ENCODE data around the gene SYCE1.

DNA sequence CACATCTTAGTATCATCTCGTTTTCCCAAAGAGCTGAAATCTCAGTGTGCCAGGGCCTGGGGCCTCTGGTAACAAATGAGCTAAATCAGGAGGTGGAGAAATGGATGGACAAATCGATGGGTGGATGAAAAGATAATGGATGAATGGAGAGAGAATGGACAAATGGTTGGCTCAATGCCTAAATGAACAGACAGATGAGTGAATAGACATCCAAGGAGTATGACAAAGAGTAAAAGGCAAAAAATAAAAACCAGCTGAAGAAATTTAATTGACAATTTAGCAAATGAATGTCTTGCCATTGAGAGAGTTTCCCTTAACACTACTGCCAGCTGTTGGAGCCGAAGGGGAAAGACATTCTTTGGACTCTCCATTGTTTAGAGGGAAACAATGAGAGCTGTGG is 8.0 kb downstream of the SYCE1 start:
- TF ChIP-seq CTCF (conservative IDR thresholded peaks at IDR 0.05; ENCODE audit: low read length), result no peak
- TF ChIP-seq EZH2phosphoT487 (IDR thresholded peaks at IDR 0.05; ENCODE audit: borderline replicate concordance, low read depth, low read length), result no peak
